PC-3 (cell line): ENCODE data around the gene TADA2B. TPM values are rescaled to one million over a fixed set of nuclear protein-coding genes. Genes with fewer than 3 reads are reported as not detected.

Source experiments
- ATAC-seq: fragments of 200-7000 bp; cut with Tn5 transposase; 2 replicates; pipeline ENCODE4 v1.9.1; 2020; ENCODE audit warnings: mild to moderate bottlenecking, moderate library complexity
- BruUV-seq: library from RNA; stranded (reverse); fragments of 400-500 nt; replicated peaks from 2 replicates; lab custom pipeline; 2021; lab: Mats Ljungman, UMichigan
- CTCF ChIA-PET: fragments of 300-600 bp; sonication (Branson Sonifier 250); formaldehyde crosslinking; loops from one replicate; lab custom pipeline; 2022; ENCODE audit warnings: antibody characterized with exemption; lab: Charles Lee
- POLR2A ChIA-PET: fragments of 300-600 bp; sonication (Branson Sonifier 250); formaldehyde crosslinking; loops from one replicate; lab custom pipeline; 2022; ENCODE audit warnings: antibody characterized with exemption; ENCODE audit not compliant: unreplicated experiment; lab: Charles Lee
- DNase-seq: peaks from one replicate; pipeline ENCODE4 v3.0.0-alpha.2; 2015
- H2AFZ ChIP-seq: fragments of 300-600 bp; sonication (generic); 2 replicates; pipeline ENCODE4 v1.6.0; 2016; ENCODE audit warnings: antibody characterized with exemption, low read length
- H3F3A ChIP-seq: fragments of 300-600 bp; sonication (generic); one replicate; pipeline ENCODE4 v1.6.0; 2017; ENCODE audit warnings: antibody characterized with exemption, low read length, control low read depth, mild to moderate bottlenecking; ENCODE audit not compliant: unreplicated experiment
- H3K27ac ChIP-seq: fragments of 300-600 bp; sonication (generic); 2 replicates; pipeline ENCODE4 v1.5.1; 2016; ENCODE audit warnings: mild to moderate bottlenecking, low read length
- H3K27me3 ChIP-seq: fragments of 300-600 bp; sonication (generic); 2 replicates; pipeline ENCODE4 v1.6.1; 2016; ENCODE audit warnings: low read length, mixed read lengths
- H3K36me3 ChIP-seq: fragments of 300-600 bp; sonication (generic); 2 replicates; pipeline ENCODE4 v1.6.1; 2016; ENCODE audit warnings: low read depth, mixed run types, low read length, mixed read lengths
- H3K4me1 ChIP-seq: fragments of 300-600 bp; sonication (generic); 2 replicates; pipeline ENCODE4 v1.5.1; 2016; ENCODE audit warnings: low read length; ENCODE audit not compliant: insufficient read depth
- H3K4me2 ChIP-seq: fragments of 300-600 bp; sonication (generic); 2 replicates; pipeline ENCODE4 v1.6.0; 2016; ENCODE audit warnings: low read length
- H3K4me3 ChIP-seq: fragments of 300-600 bp; sonication (generic); 2 replicates; pipeline ENCODE4 v1.5.1; 2016; ENCODE audit warnings: mild to moderate bottlenecking, low read length, mixed read lengths
- H3K79me2 ChIP-seq: fragments of 300-600 bp; sonication (generic); 2 replicates; pipeline ENCODE4 v1.6.1; 2017; ENCODE audit warnings: low read length, mixed read lengths
- H3K9ac ChIP-seq: fragments of 300-600 bp; sonication (generic); 2 replicates; pipeline ENCODE4 v1.6.0; 2016; ENCODE audit warnings: mild to moderate bottlenecking, low read length
- H3K9me2 ChIP-seq: fragments of 300-600 bp; sonication (generic); replicated peaks from 2 replicates; pipeline ENCODE4 v1.6.1; 2016; ENCODE audit warnings: mixed run types, low read length, mixed read lengths
- H3K9me3 ChIP-seq: fragments of 300-600 bp; sonication (generic); 2 replicates; pipeline ENCODE4 v1.6.1; 2016; ENCODE audit warnings: low read length, mixed read lengths
- H4K20me1 ChIP-seq: fragments of 300-600 bp; sonication (generic); 2 replicates; pipeline ENCODE4 v1.6.1; 2016; ENCODE audit warnings: low read length, mixed read lengths
- CTCF ChIP-seq: fragments of 300-600 bp; sonication (generic); conservative IDR thresholded peaks from 2 replicates; pipeline ENCODE4 v1.5.1; 2017; ENCODE audit warnings: antibody characterized with exemption, low read depth, mild to moderate bottlenecking, low read length
- EZH2 ChIP-seq: fragments of 300-600 bp; sonication (generic); IDR thresholded peaks from one replicate; pipeline ENCODE4 v1.6.1; 2017; ENCODE audit warnings: antibody characterized with exemption, mild to moderate bottlenecking, low read length; ENCODE audit not compliant: unreplicated experiment
- EZH2phosphoT487 ChIP-seq: fragments of 300-600 bp; sonication (generic); IDR thresholded peaks from 2 replicates; pipeline ENCODE4 v1.6.1; 2018; ENCODE audit warnings: mild to moderate bottlenecking, antibody characterized with exemption, low read length, borderline replicate concordance
- intact Hi-C: fragments of 100-400 bp; cut with micrococcal nuclease; formaldehyde crosslinking; loops from 2 replicates; pipeline ENCODE4 v1.9.0; 2023
- total RNA-seq: library from RNA; depleted of rRNA; stranded (reverse); fragments of >200 nt; gene quantifications from 2 replicates; pipeline ENCODE4 v1.2.3, GENCODE V29; 2014

TADA2B gene
- total RNA-seq, 1 experiment from 2014 or later = 14.7 TPM

- H3K79me2 ChIP-seq = peaks cover 81% of the 10 kb centered on the region
Measured at GRCh38 chr4:7049739-7050138, 6.6 kb downstream of the TADA2B start.

GRCh38 chr4:7050481-7051143 is 7.4 kb downstream of the TADA2B start:
- ATAC-seq = no peak
- TF ChIP-seq EZH2phosphoT487 (no peak), CTCF (no peak), EZH2 (no peak)
- no peak overlapping the region for H3K9ac ChIP-seq
- H4K20me1 ChIP-seq = no peaks in the 10 kb centered on the region
- intact Hi-C loops = no loop called here
- H3K36me3 ChIP-seq = peaks cover 3% of the 10 kb centered on the region; the same call in 1 of the 2 replicates
- peaks cover 10% of the 10 kb centered on the region for H3K4me1 ChIP-seq
- no peak overlapping the region for H3K4me3 ChIP-seq
- H3K27ac ChIP-seq = no peak overlapping the region
- ChIA-PET CTCF (no interaction called here), POLR2A (no interaction called here)
- H3K79me2 ChIP-seq = peaks cover 73% of the 10 kb centered on the region
- no peak overlapping the region for H3K4me2 ChIP-seq
- H2AFZ ChIP-seq = no peak overlapping the region
- no TSS peak for BruUV-seq
- no peaks in the 10 kb centered on the region for H3F3A ChIP-seq
- H3K9me3 ChIP-seq = no peaks in the 10 kb centered on the region
- no peaks in the 10 kb centered on the region for H3K9me2 ChIP-seq
- H3K27me3 ChIP-seq = no peaks in the 10 kb centered on the region
- DNase-seq = no peak

More at GRCh38 chr4:7049739-7050138, 6.6 kb downstream of the TADA2B start:
- intact Hi-C loops = no loop called here
- DNase-seq (no peak), ATAC-seq (no peak)
- Histone ChIP-seq H3K4me1 (peaks cover 19% of the 10 kb centered on the region), H3K9ac (no peak overlapping the region), H3K4me3 (no peak overlapping the region), H3F3A (no peaks in the 10 kb centered on the region), H3K9me3 (no peaks in the 10 kb centered on the region), H3K9me2 (no peaks in the 10 kb centered on the region), H3K27me3 (no peaks in the 10 kb centered on the region), H3K27ac (no peak overlapping the region), H3K4me2 (no peak overlapping the region), H2AFZ (no peak overlapping the region), H4K20me1 (peaks cover 5% of the 10 kb centered on the region; the same call in 1 of the 2 replicates), H3K36me3 (peaks cover 3% of the 10 kb centered on the region; the same call in 1 of the 2 replicates)
- POLR2A ChIA-PET = no interaction called here
- TF ChIP-seq EZH2phosphoT487 = no peak
- no peak for TF ChIP-seq EZH2
- TF ChIP-seq CTCF = no peak
- no TSS peak for BruUV-seq
- CTCF ChIA-PET = no interaction called here

GRCh38 chr4:7051144-7051495 is 7.9 kb downstream of the TADA2B start:
- ChIA-PET POLR2A (no interaction called here), CTCF (no interaction called here)
- H3K9me2 ChIP-seq = no peaks in the 10 kb centered on the region
- BruUV-seq = no TSS peak
- no peak overlapping the region for H3K4me2 ChIP-seq
- no peaks in the 10 kb centered on the region for H3K9me3 ChIP-seq
- no peak overlapping the region for H3K9ac ChIP-seq
- no peaks in the 10 kb centered on the region for H3K27me3 ChIP-seq
- no peaks in the 10 kb centered on the region for H3F3A ChIP-seq
- H2AFZ ChIP-seq = no peak overlapping the region
- DNase-seq = no peak
- H3K79me2 ChIP-seq = peaks cover 67% of the 10 kb centered on the region
- ATAC-seq = no peak
- no peak overlapping the region for H3K27ac ChIP-seq
- H4K20me1 ChIP-seq = no peaks in the 10 kb centered on the region
- intact Hi-C loops = no loop called here
- peaks cover 6% of the 10 kb centered on the region for H3K4me1 ChIP-seq
- H3K36me3 ChIP-seq = peaks cover 3% of the 10 kb centered on the region; the same call in 1 of the 2 replicates
- H3K4me3 ChIP-seq = no peak overlapping the region
- TF ChIP-seq EZH2 (no peak), EZH2phosphoT487 (no peak), CTCF (no peak)
